Measurements from ENCODE around the gene NRXN2. TPM values are rescaled to one million over a fixed set of nuclear protein-coding genes. Genes with fewer than 3 reads are reported as not detected.

Gene NRXN2
- total RNA-seq, 1 experiment from 2014 or later, result 0.42 TPM

DNA sequence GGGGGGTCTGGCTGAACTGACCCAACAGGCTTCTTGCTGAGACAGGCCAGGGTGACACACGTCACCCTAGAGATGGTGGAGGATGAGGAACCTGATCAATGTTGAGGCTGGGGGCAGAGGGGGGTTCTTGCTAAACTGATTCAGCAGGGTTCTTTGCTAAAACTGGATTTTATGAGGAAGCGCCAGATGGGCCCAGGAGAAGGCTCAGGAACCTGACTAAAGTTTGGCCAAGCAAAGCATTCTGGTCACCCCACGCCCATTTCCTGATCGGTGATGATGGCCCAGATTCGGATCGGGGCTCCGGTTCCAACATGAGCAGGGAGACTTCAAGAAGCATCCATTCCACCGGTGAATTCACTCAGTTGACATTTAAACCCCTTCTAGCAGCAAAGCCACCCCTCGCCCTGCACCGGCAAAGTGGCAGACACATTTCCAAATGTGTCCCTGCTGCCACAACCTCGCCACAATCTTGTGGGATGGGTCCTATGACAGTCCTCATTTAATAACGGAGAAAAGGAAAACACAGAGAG lies 166.2 kb downstream of the NRXN2 start:
- DNase-seq (ENCODE audit: low read depth), result no peak

Other genes starting within 250 kb of the NRXN2 start
- gene SLC22A11, start 167.3 kb downstream of the NRXN2 start, total RNA-seq (2014; rRNA removed; shearing (Covaris generic)), result not detected in 2 replicates
- gene SLC22A12, start 132.0 kb downstream of the NRXN2 start, total RNA-seq (2014; rRNA removed; shearing (Covaris generic)), result not detected in 2 replicates
- not detected in 2 replicates for gene RASGRP2, start 20.9 kb upstream of the NRXN2 start, total RNA-seq (2014; rRNA removed; shearing (Covaris generic))
- 0.02 TPM in 1 of 2 replicates, not detected in the other for gene PYGM, start 36.8 kb upstream of the NRXN2 start, total RNA-seq (2014; rRNA removed; shearing (Covaris generic))
- gene SF1, start 55.3 kb upstream of the NRXN2 start, total RNA-seq (2014; rRNA removed; shearing (Covaris generic)), result 110 and 153 TPM in 2 replicates
- 19.2 and 23.3 TPM in 2 replicates for gene MAP4K2, start 80.0 kb upstream of the NRXN2 start, total RNA-seq (2014; rRNA removed; shearing (Covaris generic))
- gene MEN1, start 87.4 kb upstream of the NRXN2 start, total RNA-seq (2014; rRNA removed; shearing (Covaris generic)), result 22.3 and 34.1 TPM in 2 replicates
- gene CDC42BPG, start 121.5 kb upstream of the NRXN2 start, total RNA-seq (2014; rRNA removed; shearing (Covaris generic)), result 0.13 and 0.23 TPM in 2 replicates
- gene EHD1, start 155.4 kb upstream of the NRXN2 start, total RNA-seq (2014; rRNA removed; shearing (Covaris generic)), result 62.0 and 80.4 TPM in 2 replicates
- gene ATG2A, start 194.0 kb upstream of the NRXN2 start, total RNA-seq (2014; rRNA removed; shearing (Covaris generic)), result 17.5 and 19.6 TPM in 2 replicates
- gene PPP2R5B, start 201.5 kb upstream of the NRXN2 start, total RNA-seq (2014; rRNA removed; shearing (Covaris generic)), result 7.7 and 8.3 TPM in 2 replicates
- gene GPHA2, start 212.7 kb upstream of the NRXN2 start, total RNA-seq (2014; rRNA removed; shearing (Covaris generic)), result 0.53 TPM in 1 of 2 replicates, not detected in the other
- gene MAJIN, start 248.9 kb upstream of the NRXN2 start, total RNA-seq (2014; rRNA removed; shearing (Covaris generic)), result not detected in 2 replicates

All from HT1080 (cell line).